ENCODE results near the gene TOX3.

TOX3 gene

GRCh38 chr16:52535076-52535475 lies 11.9 kb downstream of the TOX3 start:
- DNase-seq = no peak

DNA sequence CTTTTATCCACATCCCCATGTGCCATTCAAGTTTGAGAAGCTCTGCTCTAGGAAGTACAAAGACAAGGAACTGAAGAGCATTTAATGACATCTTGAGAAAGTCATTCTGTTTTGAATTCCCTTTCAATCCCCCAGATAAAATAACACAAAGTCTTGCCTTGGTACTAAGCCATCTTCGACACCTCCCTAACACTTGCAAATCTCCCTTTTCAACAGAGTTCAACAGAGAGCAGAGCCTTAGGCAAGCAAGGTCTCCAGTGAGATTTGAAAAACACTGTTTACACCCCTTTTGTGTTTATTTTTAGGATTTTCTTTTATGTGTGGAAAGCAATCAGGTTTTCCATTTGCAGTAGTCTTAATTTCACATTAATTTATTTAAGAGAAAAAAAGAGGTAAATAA lies 13.6 kb downstream of the TOX3 start:
- no peak for DNase-seq

- DNase-seq = no peak
Measured at GRCh38 chr16:52532384-52532783, 14.6 kb downstream of the TOX3 start.

- DNase-seq = peak; percentile 24
Measured at GRCh38 chr16:52529226-52529625, 17.7 kb downstream of the TOX3 start.

DNA sequence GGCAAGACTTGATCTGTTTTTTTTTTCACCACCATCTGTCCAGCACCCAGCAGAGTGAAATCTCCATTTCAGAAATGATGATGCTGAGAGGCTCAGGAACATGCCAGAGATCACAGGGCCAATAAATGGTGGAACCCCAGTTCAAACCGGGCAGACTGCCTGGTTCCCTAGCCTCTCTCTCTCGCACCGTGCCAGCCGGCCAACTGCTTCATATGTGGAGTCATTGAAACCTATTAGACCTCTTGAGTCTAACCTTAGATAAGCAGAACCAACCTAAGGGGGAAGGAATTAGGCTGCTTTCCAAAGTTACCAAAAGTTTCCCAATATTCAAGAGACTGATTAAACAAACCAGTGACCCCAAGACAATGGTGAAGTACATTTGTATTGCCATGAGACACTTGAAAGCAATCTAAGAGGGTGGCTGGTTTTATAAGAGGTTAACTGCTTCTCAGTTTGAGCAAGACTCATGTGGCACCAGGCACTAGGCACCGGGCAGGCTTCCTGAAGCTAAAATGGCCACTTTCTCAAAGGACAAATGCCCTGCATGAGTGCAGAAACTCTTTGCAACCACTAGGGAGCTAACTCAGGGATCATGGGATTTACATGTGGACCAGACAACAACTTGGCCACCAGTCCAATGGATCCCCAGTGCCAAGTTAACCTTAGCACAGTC lies 18.4 kb downstream of the TOX3 start:
- DNase-seq = peak; percentile 94

- no peak for DNase-seq
Measured at GRCh38 chr16:52526830-52527229, 20.1 kb downstream of the TOX3 start.

DNA sequence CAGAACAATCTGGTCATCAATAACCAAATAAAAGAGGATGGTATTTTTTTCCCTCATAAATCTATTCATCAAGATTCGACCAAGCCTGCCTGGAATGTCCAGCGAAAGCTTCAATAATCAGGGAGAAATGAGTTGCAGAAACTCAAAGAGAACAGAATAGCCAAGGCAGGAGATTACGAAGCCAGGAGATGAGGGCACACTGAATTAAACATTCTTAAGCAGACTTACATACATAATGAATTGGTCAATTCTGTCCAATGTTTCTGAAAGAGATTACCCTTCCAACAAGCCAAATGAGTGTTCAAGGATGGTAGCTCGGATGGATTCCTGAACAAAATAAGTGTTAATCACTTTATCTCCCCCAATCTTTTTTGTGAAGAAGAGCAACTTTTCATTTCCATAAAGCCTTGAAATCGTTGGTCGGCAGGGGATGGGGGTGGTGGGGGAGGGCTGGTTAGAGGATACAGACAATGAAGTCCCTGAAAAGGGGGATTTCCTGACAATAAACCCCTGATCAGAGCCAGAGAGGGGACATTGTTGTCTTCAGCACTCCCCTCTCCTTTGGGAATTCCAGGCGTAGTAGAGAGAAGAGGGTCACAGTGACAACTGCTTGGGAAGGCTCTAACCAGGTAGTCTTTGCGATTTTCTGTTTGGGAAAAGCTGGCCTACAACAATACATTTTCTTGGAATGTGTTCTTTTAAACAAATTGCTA lies 20.7 kb downstream of the TOX3 start:
- DNase-seq = no peak

DNA sequence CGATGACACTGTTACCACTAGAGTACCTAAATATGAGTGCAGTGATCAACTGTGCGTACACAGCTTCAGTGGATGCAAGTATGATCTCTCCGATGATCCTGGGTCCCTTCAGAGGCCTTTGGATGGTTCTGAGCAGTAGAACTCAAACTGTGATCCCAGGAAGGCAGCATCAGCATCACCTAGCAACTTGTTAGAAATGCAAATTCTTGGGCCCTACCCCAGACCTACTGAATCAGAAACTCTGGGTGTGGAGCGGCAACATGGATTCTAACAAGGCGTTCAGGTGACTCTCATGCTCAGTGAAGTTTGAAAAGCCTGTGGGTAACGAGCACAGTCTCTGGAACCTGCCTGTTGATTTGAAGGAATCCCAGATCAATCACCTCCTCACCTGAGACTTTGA lies 25.4 kb downstream of the TOX3 start:
- no peak for DNase-seq

GRCh38 chr16:52518884-52519283 lies 28.1 kb downstream of the TOX3 start:
- no peak for DNase-seq

GRCh38 chr16:52515068-52515671 lies 31.8 kb downstream of the TOX3 start:
- peak; percentile 62 for DNase-seq

DNA sequence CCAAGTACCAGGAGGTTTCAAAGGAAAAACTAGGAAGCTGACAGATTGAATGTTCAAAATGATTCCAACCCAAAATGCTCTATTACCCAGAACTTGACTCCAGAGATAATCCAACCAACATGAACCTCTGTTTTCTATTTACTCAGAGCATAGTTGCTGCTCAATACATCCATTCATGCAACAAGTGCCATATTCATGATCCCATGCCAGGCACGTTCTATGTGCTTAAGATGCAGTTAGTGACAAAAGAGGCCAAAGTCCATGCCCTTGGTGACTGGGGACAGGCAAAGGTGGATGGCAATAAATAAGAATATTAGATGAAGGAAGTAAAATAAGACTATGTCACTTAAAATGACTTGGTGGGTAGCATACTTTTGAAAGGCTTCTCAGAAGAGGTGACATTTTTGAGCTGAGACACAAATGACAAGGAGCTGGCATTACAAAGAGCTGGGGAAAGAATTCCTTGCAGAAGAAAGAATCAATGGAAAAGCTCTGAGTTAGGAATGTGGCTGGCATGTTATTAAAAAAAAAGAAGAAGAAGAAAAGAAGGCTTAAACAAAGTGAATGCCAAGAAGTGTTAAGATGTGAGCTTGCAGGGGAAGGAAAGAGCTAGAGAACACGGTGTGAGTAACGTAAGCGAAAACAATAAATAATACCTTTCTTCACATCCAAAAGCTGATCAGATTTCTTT lies 34.5 kb downstream of the TOX3 start:
- no peak for DNase-seq

- DNase-seq = no peak
Measured at GRCh38 chr16:52501746-52502145, 45.2 kb downstream of the TOX3 start.

GRCh38 chr16:52500963-52501362 lies 46.0 kb downstream of the TOX3 start:
- DNase-seq = no peak

- DNase-seq = no peak
Measured at GRCh38 chr16:52499060-52499440, 47.9 kb downstream of the TOX3 start.

DNA sequence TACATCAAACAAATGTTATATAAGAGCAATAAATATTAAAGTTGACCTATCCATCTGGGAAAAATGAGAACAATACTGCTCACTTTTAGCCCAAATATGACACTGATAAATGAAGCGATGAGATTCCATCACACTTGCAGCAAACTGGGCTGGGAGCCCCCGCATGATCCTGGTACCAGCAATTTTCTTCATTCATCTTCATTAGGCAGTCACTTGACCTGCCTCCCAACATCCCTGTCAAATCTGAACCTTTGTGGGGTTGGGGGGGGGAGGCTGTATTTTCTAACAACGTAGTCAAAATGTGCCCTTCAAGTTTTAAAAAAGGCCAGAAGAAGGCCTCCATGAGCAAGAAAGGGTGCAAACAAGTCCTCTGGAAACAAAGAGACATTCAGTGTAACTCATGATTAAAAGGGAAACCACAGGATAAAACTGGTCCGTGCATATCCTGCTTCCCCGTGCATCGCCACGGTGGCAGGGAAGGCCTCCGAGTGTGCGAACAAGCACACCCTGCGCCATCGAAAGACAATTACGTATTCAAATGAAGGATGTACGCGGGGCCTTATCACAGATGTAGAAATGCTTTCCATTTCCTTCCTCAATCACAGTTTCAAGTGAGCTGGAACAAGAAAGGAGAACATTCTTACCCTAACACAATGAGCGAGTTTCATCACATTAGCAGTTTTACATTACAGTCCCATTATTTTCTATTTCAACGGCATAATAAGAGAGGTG lies 48.4 kb downstream of the TOX3 start:
- no peak for DNase-seq

DNA sequence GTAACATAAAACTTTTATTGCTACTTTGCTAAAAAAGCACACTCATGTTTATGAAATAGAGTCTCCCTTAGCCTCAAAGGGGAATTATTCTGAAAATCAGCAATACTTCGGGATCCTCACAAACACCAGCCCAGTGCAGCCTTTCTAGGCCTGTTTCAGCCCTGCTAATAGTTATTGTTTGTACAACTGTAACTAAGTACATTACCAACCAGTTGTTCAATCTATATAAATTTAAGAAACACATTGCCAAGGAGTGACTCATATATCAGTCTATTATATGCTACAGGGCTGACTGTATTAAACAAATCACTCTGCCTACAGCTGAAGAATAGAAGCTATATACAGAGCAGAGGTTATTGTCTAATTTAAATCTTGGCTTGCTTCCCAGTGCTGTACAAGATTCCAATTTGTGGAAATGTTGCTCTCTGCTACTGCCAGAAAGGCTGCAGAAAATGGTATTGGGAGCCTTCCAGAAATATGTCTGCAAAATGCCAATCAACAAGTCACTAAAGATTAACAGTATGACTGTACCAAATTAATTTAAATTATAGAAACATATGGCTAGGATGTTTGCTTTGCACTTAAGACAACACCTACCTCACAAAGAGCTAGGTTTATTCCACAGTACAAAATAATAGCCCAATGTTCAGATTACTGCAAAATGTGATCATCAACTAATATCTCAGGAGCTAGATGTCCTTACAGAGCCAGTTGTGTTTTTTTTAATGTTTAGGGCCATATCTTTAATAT lies 49.7 kb downstream of the TOX3 start:
- peak; percentile 73 for DNase-seq

DNA sequence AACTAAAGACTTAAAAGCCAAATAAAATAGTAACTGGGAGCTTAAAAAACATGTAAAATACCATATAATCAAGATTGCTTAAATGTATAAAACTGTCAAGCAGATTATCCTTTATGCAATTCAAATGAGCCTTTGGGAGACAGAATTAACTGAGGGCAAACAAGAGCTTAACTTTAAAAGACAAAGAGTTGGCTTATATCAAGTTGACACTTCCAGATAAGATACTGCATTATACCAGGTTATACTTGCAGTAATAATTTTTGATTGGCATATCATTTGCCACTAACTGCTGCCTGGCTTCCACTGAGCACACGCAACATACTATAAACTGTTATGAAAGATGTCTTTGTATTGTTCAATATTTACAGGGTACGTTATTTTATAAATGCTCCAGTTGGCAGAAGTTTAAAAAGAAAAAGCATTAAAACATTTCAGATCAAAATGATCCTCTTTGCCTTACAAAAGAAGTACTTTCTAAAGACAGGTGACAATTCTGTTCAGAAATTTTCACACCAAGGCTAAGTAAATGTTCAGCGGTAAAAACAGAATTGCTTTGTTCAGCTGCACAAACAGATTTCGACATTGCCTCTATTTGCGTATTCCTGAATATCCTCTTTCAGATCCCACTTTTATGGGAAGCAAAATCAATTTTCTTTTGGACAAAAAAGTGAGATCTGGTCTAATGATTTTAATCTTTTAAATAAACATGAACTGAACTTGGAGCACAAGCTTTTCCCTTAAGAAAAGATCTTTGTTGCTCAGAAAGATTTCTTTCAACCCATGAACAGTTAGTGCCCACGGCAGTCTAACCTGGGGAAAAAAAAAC lies 50.7 kb downstream of the TOX3 start:
- peak; percentile 30 for DNase-seq

DNA sequence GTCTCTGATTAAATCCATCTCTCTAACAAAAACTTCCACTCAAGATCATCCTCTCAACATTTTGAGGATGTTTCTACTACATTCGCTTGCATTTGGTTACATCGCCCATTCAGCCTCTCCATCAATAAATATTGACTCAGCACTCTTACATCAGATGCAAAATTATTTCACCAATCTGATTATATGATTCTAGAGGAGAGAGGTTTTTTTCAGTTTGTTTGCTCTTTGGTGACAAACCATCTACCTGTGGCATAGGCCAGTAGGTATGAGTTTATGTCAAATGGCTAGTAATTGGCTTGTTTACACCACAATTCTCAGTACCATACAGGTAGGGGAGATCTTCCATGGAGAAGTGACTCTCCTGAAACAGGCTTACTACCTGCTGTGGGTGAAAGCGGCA lies 52.3 kb downstream of the TOX3 start:
- DNase-seq = no peak

- no peak for DNase-seq
Measured at GRCh38 chr16:52494145-52494544, 52.8 kb downstream of the TOX3 start.

DNA sequence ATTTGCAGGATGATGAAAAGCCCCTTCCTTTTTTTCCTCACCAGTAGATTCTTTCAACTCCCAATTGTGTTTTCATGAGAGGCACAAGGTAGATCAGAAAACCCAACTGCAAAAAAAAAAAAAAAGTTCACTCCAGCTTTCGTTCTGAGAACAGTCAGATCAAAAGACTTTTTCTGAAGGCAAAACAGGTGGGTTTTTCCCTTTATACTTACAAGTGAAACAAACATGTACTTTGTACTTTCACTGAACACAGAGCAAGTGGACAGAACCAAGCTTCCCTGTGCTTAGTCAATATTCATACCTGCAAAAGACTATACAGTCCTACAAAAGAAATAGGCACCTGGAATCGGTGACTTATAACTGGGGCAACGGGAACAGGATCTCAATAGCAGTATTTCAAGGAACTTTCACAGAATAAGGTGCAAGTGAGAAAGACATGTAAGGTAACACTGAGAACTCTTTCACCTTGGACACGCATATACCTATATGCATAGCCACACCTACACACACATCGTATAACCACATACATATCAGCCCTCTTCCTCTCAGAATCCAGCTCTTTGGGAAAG lies 54.1 kb downstream of the TOX3 start:
- no peak for DNase-seq

GRCh38 chr16:52491216-52491615 lies 55.7 kb downstream of the TOX3 start:
- DNase-seq = no peak
